Measurements from ENCODE around the gene GNAQ. TPM values are rescaled to one million over a fixed set of nuclear protein-coding genes. Genes with fewer than 3 reads are reported as not detected.
"Not testable (repeated sequence)": the region's sequence is repeated elsewhere in the genome, so short reads cannot be mapped to it uniquely, and the experiment has no call there.

The GNAQ gene
- total and polyA plus RNA-seq, 4 donors = 6.8 to 19.6 (median 12.6) TPM

GRCh38 chr9:77864211-77864889, 167.3 kb downstream of the GNAQ start:
- peaks cover 0 to 9% (median 3%) of the 10 kb centered on the region in 4 donors for H3K4me1 ChIP-seq (ENCODE audit: control insufficient read depth in 4 of 4, insufficient read depth in 4 of 4, low read length in 3 of 4)
- TF ChIP-seq HNF4G (IDR thresholded peaks at IDR 0.05) (no peak), RAD21 (IDR thresholded peaks at IDR 0.05) (peak; percentile 39 to 51), RXRA (IDR thresholded peaks at IDR 0.05) (no peak), HNF4A (conservative IDR thresholded peaks at IDR 0.05) (peak; percentile 8 to 20)
- DNase-seq (ENCODE audit: low spot score) = no peak
- no peaks in the 10 kb centered on the region for H3K27me3 ChIP-seq (ENCODE audit: control insufficient read depth in 4 of 4, insufficient read depth in 4 of 4, low read length in 3 of 4)
- H3K9ac ChIP-seq (ENCODE audit: low read depth in 1 of 2, low read length in 2 of 2) = no peak overlapping the region
- no peaks in the 10 kb centered on the region for H3K9me3 ChIP-seq (ENCODE audit: control insufficient read depth in 4 of 4, low read length in 3 of 4)
- H3K27ac ChIP-seq (ENCODE audit: low read depth in 1 of 2, low read length in 2 of 2) = no peak overlapping the region
- H3K4me3 ChIP-seq (ENCODE audit: low read depth in 1 of 3, low read length in 3 of 3) = no peak overlapping the region
- 89% methylated on average over 5 of the region's 5 CpGs for WGBS
- H3K36me3 ChIP-seq (ENCODE audit: control insufficient read depth in 4 of 4, insufficient read depth in 3 of 4, low read depth in 1 of 4, low read length in 3 of 4) = no peaks in the 10 kb centered on the region

GRCh38 chr9:77863638-77864037, 168.0 kb downstream of the GNAQ start:
- DNase-seq (ENCODE audit: low spot score); H3K36me3 ChIP-seq (ENCODE audit: control insufficient read depth in 4 of 4, insufficient read depth in 3 of 4, low read depth in 1 of 4, low read length in 3 of 4); H3K9ac ChIP-seq (ENCODE audit: low read depth in 1 of 2, low read length in 2 of 2); H3K27me3 ChIP-seq (ENCODE audit: control insufficient read depth in 4 of 4, insufficient read depth in 4 of 4, low read length in 3 of 4); H3K4me1 ChIP-seq (ENCODE audit: control insufficient read depth in 4 of 4, insufficient read depth in 4 of 4, low read length in 3 of 4); H3K4me3 ChIP-seq (ENCODE audit: low read depth in 1 of 3, low read length in 3 of 3); H3K27ac ChIP-seq (ENCODE audit: low read depth in 1 of 2, low read length in 2 of 2); H3K9me3 ChIP-seq (ENCODE audit: control insufficient read depth in 4 of 4, low read length in 3 of 4): not testable (repeated sequence)
- 96% methylated on average over 5 of the region's 5 CpGs for WGBS

DNA sequence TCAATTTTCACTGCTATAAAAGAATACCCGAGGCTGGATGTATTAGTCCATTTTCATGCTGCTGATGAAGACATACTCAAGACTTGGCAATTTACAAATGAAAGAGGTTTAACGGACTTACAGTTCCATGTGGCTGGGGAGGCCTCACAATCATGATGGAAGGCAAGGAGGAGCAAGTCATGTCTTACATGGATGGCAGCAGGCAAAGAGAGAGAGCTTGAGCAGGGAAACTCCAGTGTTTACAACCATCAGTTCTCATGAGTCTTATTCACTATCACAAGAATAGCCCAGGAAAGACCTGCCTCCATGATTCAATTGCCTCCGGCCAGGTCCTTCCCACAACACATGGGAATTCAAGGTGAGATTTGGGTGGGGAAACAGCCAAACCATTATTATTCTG, 170.7 kb downstream of the GNAQ start:
- H3K4me3 ChIP-seq (ENCODE audit: low read depth in 1 of 3, low read length in 3 of 3); H3K27me3 ChIP-seq (ENCODE audit: control insufficient read depth in 4 of 4, insufficient read depth in 4 of 4, low read length in 3 of 4); H3K4me1 ChIP-seq (ENCODE audit: control insufficient read depth in 4 of 4, insufficient read depth in 4 of 4, low read length in 3 of 4); H3K36me3 ChIP-seq (ENCODE audit: control insufficient read depth in 4 of 4, insufficient read depth in 3 of 4, low read depth in 1 of 4, low read length in 3 of 4); H3K9ac ChIP-seq (ENCODE audit: low read depth in 1 of 2, low read length in 2 of 2); H3K9me3 ChIP-seq (ENCODE audit: control insufficient read depth in 4 of 4, low read length in 3 of 4); DNase-seq (ENCODE audit: low spot score); H3K27ac ChIP-seq (ENCODE audit: low read depth in 1 of 2, low read length in 2 of 2): not testable (repeated sequence)
- WGBS = 97% methylated on average over 3 of the region's 3 CpGs

- Histone ChIP-seq H3K36me3 (ENCODE audit: control insufficient read depth in 4 of 4, insufficient read depth in 3 of 4, low read depth in 1 of 4, low read length in 3 of 4) (no peaks in the 10 kb centered on the region), H3K27me3 (ENCODE audit: control insufficient read depth in 4 of 4, insufficient read depth in 4 of 4, low read length in 3 of 4) (no peaks in the 10 kb centered on the region), H3K9me3 (ENCODE audit: control insufficient read depth in 4 of 4, low read length in 3 of 4) (no peaks in the 10 kb centered on the region), H3K9ac (ENCODE audit: low read depth in 1 of 2, low read length in 2 of 2) (no peak overlapping the region), H3K4me1 (ENCODE audit: control insufficient read depth in 4 of 4, insufficient read depth in 4 of 4, low read length in 3 of 4) (peaks cover 3 to 21% (median 14%) of the 10 kb centered on the region in 4 donors), H3K4me3 (ENCODE audit: low read depth in 1 of 3, low read length in 3 of 3) (no peak overlapping the region), H3K27ac (ENCODE audit: low read depth in 1 of 2, low read length in 2 of 2) (no peak overlapping the region)
- TF ChIP-seq FOXA1 (IDR thresholded peaks at IDR 0.05) (no peak), HNF4G (IDR thresholded peaks at IDR 0.05) (no peak), MAX (IDR thresholded peaks at IDR 0.05) (no peak), EGR1 (IDR thresholded peaks at IDR 0.05; ENCODE audit: low read depth in 2 of 2) (no peak), RXRA (IDR thresholded peaks at IDR 0.05) (no peak), CTCF (IDR thresholded peaks at IDR 0.05; ENCODE audit: low read depth, low read length, missing input control) (no peak), JUND (IDR thresholded peaks at IDR 0.05) (no peak)
- TF ChIP-seq, protein P1, sequence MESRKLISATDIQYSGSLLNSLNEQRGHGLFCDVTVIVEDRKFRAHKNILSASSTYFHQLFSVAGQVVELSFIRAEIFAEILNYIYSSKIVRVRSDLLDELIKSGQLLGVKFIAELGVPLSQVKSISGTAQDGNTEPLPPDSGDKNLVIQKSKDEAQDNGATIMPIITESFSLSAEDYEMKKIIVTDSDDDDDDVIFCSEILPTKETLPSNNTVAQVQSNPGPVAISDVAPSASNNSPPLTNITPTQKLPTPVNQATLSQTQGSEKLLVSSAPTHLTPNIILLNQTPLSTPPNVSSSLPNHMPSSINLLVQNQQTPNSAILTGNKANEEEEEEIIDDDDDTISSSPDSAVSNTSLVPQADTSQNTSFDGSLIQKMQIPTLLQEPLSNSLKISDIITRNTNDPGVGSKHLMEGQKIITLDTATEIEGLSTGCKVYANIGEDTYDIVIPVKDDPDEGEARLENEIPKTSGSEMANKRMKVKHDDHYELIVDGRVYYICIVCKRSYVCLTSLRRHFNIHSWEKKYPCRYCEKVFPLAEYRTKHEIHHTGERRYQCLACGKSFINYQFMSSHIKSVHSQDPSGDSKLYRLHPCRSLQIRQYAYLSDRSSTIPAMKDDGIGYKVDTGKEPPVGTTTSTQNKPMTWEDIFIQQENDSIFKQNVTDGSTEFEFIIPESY (IDR thresholded peaks at IDR 0.05) = no peak
- TF ChIP-seq, protein P2, sequence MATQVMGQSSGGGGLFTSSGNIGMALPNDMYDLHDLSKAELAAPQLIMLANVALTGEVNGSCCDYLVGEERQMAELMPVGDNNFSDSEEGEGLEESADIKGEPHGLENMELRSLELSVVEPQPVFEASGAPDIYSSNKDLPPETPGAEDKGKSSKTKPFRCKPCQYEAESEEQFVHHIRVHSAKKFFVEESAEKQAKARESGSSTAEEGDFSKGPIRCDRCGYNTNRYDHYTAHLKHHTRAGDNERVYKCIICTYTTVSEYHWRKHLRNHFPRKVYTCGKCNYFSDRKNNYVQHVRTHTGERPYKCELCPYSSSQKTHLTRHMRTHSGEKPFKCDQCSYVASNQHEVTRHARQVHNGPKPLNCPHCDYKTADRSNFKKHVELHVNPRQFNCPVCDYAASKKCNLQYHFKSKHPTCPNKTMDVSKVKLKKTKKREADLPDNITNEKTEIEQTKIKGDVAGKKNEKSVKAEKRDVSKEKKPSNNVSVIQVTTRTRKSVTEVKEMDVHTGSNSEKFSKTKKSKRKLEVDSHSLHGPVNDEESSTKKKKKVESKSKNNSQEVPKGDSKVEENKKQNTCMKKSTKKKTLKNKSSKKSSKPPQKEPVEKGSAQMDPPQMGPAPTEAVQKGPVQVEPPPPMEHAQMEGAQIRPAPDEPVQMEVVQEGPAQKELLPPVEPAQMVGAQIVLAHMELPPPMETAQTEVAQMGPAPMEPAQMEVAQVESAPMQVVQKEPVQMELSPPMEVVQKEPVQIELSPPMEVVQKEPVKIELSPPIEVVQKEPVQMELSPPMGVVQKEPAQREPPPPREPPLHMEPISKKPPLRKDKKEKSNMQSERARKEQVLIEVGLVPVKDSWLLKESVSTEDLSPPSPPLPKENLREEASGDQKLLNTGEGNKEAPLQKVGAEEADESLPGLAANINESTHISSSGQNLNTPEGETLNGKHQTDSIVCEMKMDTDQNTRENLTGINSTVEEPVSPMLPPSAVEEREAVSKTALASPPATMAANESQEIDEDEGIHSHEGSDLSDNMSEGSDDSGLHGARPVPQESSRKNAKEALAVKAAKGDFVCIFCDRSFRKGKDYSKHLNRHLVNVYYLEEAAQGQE (IDR thresholded peaks at IDR 0.05) = no peak
- 96% methylated on average over 2 of the region's 2 CpGs for WGBS
- DNase-seq (ENCODE audit: low spot score) = no peak
These were observed 173.9 kb downstream of the GNAQ start for GRCh38 chr9:77857513-77858259.
